WI38 (cell line): ENCODE data around the gene ZNF184.
A peak's percentile ranks its signal among the peaks of the same experiment; 100 is the strongest.

Experiments used
- H3K4me3 ChIP-seq: 2 replicates; pipeline ENCODE4 v1.5.1; 2011; ENCODE audit warnings: low read depth, mild to moderate bottlenecking, control low read depth, low read length
- TF ChIP-seq, protein P1 (sequence below): IDR thresholded peaks from 2 replicates; pipeline ENCODE4 v1.5.1; 2012; ENCODE audit warnings: low read depth, mild to moderate bottlenecking, control low read depth, low read length

Gene ZNF184

DNA sequence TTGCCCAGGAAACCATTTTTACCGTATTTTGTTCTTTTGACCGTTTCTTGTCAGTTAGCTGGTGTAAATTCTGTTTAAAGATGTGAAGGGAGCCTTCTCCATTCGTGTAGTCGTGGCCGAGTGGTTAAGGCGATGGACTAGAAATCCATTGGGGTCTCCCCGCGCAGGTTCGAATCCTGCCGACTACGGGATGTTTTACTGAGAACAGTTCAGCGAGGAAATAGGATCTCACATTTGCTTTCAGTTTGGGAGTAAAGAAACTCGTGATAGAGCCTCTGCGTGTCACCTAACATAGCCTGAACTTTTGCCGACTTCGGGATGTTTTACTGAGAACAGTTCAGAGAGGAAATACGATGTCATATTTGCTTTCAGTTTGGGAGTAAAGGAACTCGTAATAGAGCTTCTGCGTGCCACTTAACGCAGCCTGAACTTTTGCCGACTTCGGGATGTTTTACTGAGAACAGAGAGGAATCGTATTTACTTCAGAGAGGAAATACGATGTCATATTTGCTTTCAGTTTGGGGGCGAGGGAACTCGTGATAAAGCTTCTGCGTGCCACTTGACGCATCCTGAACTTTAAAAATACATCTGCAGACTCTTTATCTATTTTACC lies 5.9 kb upstream of the ZNF184 start:
- peak overlapping the region; percentile 91 for H3K4me3 ChIP-seq
- TF ChIP-seq, protein P1, sequence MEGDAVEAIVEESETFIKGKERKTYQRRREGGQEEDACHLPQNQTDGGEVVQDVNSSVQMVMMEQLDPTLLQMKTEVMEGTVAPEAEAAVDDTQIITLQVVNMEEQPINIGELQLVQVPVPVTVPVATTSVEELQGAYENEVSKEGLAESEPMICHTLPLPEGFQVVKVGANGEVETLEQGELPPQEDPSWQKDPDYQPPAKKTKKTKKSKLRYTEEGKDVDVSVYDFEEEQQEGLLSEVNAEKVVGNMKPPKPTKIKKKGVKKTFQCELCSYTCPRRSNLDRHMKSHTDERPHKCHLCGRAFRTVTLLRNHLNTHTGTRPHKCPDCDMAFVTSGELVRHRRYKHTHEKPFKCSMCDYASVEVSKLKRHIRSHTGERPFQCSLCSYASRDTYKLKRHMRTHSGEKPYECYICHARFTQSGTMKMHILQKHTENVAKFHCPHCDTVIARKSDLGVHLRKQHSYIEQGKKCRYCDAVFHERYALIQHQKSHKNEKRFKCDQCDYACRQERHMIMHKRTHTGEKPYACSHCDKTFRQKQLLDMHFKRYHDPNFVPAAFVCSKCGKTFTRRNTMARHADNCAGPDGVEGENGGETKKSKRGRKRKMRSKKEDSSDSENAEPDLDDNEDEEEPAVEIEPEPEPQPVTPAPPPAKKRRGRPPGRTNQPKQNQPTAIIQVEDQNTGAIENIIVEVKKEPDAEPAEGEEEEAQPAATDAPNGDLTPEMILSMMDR, result no peak

DNA sequence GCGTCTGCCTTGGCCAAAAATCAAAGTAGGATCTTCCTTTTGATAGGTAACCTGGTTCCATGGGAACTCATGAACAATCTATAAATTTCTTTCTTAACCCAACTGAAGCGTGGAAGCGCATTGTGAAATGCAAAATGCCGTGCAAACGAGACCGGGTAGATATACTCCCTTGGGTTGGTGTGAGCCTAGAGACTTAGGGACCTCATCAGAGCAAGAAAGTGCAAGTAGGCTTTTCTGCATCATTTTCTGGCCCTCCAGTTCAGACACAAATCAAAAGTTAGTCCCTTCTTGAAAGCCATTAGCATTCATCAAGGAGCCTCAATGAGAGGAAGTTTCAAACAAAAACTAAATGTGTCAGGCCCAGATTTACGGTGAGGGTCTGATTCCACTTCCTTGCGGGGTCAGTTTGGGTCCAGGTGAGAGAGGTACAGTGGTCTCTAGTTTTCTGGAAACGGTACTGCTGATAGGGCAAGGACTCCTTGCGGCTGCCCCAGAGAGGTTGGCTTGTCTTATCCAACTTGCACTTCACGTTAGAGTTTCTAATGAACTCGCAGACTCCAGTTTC lies 5.3 kb upstream of the ZNF184 start:
- TF ChIP-seq, protein P1, result no peak
- H3K4me3 ChIP-seq, result peak overlapping the region; percentile 91

DNA sequence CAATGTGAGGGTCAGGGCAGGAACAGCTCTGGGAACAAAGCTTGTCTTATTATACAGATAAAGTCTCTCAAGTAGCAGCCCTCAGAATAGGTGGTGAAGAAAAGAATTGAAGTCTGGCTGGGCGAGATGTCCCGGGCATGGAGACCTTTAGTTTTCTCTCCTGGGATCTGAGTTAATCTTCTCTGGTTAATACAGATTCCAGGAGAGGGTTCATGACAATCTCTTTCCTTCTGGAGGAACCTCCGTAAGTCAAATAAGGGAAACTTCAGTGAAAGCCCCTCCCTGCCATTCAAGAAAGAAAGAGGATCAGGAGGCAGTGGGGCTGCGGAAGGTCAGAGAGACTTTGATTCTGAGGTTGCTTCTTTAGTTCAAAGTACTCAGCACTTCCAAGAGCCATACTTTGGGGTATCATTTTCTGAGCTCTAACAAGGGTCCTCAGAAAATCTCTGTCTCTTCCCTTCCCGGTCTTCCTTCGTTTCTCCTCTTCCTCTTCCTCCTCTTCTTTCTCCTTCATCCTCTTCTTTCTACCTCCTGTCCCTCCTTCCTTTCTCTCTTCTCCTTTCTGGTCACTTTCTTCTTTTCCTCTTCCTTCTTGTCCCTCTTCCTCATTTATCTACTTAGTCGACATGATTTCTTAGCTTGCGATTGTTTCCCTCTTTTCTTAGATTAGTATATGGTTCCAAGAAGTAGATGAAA lies 4.6 kb upstream of the ZNF184 start:
- peak overlapping the region; percentile 91 for H3K4me3 ChIP-seq

DNA sequence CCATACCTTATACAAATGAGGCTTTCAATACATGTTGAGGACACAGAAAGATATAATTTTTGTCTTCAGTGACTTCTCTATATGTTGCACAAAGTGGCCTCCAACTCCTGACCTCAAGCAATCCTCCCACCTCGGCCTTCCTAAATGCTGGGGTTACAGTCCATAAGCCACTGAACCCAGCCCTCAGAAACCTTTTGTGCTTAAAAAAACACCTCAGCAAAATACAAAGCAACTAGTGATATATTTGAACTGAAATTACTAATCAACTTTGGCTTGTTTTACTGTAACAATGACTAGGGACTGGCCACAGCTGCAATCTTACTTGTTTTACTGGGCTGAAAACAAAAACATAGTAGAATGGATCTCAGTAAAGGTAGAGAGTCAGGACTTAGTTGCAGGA lies 3.2 kb upstream of the ZNF184 start:
- TF ChIP-seq, protein P1, result no peak
- H3K4me3 ChIP-seq, result no peak overlapping the region

More for the DNA sequence above, 4.6 kb upstream of the ZNF184 start:
- TF ChIP-seq, protein P1, result no peak

DNA sequence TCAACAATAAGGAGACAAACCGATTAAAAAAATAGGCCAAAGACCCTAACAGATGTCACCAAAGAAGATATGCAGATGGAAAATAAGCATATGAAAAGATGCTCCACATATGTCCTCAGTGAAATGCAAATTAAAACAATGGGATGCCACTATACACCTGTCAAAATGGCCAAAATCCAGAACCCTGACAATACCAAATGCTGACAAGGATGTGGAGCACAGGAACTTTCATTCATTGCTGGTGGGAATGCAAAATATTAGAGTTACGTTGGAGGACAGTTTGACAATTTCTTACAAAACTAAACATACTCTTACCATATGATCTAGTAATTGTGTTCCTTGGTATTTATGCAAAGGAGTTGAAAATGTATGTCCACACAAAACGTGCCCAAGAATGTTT lies 1.8 kb upstream of the ZNF184 start:
- TF ChIP-seq, protein P1, result no peak
- no peak overlapping the region for H3K4me3 ChIP-seq

DNA sequence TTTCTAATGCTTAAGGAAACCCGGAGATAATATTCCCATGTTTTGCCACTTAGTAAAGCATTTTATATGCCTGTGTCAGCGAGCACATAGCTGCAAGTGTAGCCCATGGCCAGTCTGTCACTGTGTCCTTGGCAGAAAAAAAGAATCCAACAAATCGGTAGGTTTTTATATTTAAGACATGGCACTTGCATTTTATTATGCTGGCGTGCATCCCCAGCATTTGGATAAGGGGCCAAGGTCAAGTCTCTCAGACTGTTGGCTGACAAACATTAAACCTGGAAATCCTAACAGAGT lies 1.2 kb upstream of the ZNF184 start:
- TF ChIP-seq, protein P1, result no peak
- peak overlapping the region; percentile 67 for H3K4me3 ChIP-seq

DNA sequence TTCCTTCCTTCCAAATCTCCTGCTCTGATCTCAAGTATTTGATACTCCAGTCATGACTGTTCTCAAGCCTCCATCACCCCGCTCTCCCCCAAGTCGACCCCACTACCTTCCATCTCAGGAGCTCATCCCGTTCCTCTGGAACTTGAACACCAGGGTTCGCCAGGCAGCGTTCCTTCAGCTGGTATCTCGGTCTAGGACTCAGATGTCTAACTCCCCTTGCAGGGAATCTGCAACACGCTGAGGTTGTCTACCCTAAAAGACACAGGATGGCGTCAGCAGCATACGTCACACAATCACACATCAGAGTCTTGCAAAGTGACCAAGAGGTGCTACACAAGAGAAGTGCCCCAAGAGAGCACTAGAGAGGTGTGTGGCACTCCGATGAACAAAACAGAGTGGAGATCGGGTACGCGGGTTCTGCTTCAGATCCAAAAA lies 706 bp downstream of the ZNF184 start:
- TF ChIP-seq, protein P1, result no peak
- peak overlapping the region; percentile 67 for H3K4me3 ChIP-seq
